Jurkat, Clone E6-1 (cell line): ENCODE results near the gene SYS1.
"Not testable (repeated sequence)": the region's sequence is repeated elsewhere in the genome, so short reads cannot be mapped to it uniquely, and the experiment has no call there.

Experiments used
- DNase-seq: peaks from one replicate; pipeline ENCODE4 v3.0.0-alpha.2; 2011; ENCODE audit warnings: low read depth, low spot score
- H3K4me3 ChIP-seq: 2 replicates; pipeline ENCODE4 v1.5.1; 2011; ENCODE audit warnings: mild to moderate bottlenecking, low read length, control low read depth, moderate library complexity

Gene SYS1

GRCh38 chr20:45350795-45351194 lies 12.2 kb upstream of the SYS1 start:
- not testable (repeated sequence) for DNase-seq

GRCh38 chr20:45352729-45353128 lies 10.2 kb upstream of the SYS1 start:
- no peak overlapping the region for H3K4me3 ChIP-seq

More at GRCh38 chr20:45350795-45351194, 12.2 kb upstream of the SYS1 start:
- not testable (repeated sequence) for H3K4me3 ChIP-seq

GRCh38 chr20:45353746-45354145 lies 9.2 kb upstream of the SYS1 start:
- no peak for DNase-seq
- H3K4me3 ChIP-seq, result no peak overlapping the region

More at GRCh38 chr20:45352729-45353128, 10.2 kb upstream of the SYS1 start:
- no peak for DNase-seq

- DNase-seq, result no peak
- H3K4me3 ChIP-seq, result no peak overlapping the region
These were observed 8.3 kb upstream of the SYS1 start for GRCh38 chr20:45354423-45355208.

- DNase-seq, result no peak
- no peak overlapping the region for H3K4me3 ChIP-seq
These were observed 7.5 kb upstream of the SYS1 start for GRCh38 chr20:45355209-45356084.

- no peak for DNase-seq
These were observed 4.5 kb upstream of the SYS1 start for GRCh38 chr20:45358282-45359068.

GRCh38 chr20:45359069-45359405 lies 3.9 kb upstream of the SYS1 start:
- H3K4me3 ChIP-seq, result no peak overlapping the region
- DNase-seq, result no peak

More at GRCh38 chr20:45358282-45359068, 4.5 kb upstream of the SYS1 start:
- H3K4me3 ChIP-seq, result no peak overlapping the region

GRCh38 chr20:45359406-45360148 lies 3.4 kb upstream of the SYS1 start:
- DNase-seq, result no peak
- no peak overlapping the region for H3K4me3 ChIP-seq

- H3K4me3 ChIP-seq, result no peak overlapping the region
- no peak for DNase-seq
These were observed 1.2 kb upstream of the SYS1 start for GRCh38 chr20:45361793-45362192.

- no peak for DNase-seq
- H3K4me3 ChIP-seq, result peak overlapping the region; percentile 83
These were observed 896 bp downstream of the SYS1 start for GRCh38 chr20:45363611-45364492.

GRCh38 chr20:45365444-45365970 lies 2.6 kb downstream of the SYS1 start:
- DNase-seq, result no peak
- no peak overlapping the region for H3K4me3 ChIP-seq

- no peak for DNase-seq
- H3K4me3 ChIP-seq, result no peak overlapping the region
These were observed 3.2 kb downstream of the SYS1 start for GRCh38 chr20:45366192-45366591.

- no peak for DNase-seq
- no peak overlapping the region for H3K4me3 ChIP-seq
These were observed 3.7 kb downstream of the SYS1 start for GRCh38 chr20:45366631-45367030.

GRCh38 chr20:45367126-45367525 lies 4.2 kb downstream of the SYS1 start:
- no peak for DNase-seq
- H3K4me3 ChIP-seq, result no peak overlapping the region

GRCh38 chr20:45368221-45368980 lies 5.4 kb downstream of the SYS1 start:
- H3K4me3 ChIP-seq, result no peak overlapping the region
- peak; percentile 91 for DNase-seq

- H3K4me3 ChIP-seq, result no peak overlapping the region
- DNase-seq, result no peak
These were observed 7.7 kb downstream of the SYS1 start for GRCh38 chr20:45370571-45371160.

- no peak overlapping the region for H3K4me3 ChIP-seq
These were observed 9.3 kb downstream of the SYS1 start for GRCh38 chr20:45372241-45372640.

More at GRCh38 chr20:45372241-45372640, 9.3 kb downstream of the SYS1 start:
- no peak for DNase-seq
